ENCODE results near the gene TMEM235. TPM values are rescaled to one million over a fixed set of nuclear protein-coding genes. Genes with fewer than 3 reads are reported as not detected.
A peak's percentile ranks its signal among the peaks of the same experiment; 100 is the strongest.

Gene TMEM235
- total and polyA plus RNA-seq, 9 of the 15 experiments (the other 6 are each of a cell fraction or from before 2014, with no cell fraction given), result not detected

DNA sequence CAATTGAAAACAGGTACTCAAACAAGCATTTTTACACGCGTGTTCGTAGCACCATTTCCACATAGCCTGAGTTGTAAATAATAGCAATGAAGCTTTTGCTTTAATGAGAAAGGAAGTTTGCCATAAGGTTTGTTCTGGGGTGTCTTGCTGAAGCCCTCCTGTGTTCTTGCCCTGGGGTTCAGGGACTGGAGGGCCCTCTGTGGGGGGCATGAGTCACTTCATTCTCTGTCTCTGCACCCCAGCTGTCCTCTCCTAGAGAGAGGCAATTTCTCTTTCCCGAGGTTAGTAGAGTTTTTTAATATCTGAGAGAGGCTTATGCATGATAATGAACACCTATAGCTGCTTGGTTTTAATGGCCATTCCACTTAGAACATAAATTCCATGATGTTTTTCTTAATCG is 34.7 kb upstream of the TMEM235 start:
- H3K27me3 ChIP-seq (ENCODE audit: control insufficient read depth in 2 of 2, insufficient read depth in 2 of 2, low read length in 2 of 2), result no peaks in the 10 kb centered on the region
- no peak overlapping the region for H2AFZ ChIP-seq (ENCODE audit: low read depth, low read length)
- 85% methylated on average over 5 of the region's 5 CpGs for WGBS (ENCODE audit: insufficient coverage, low coverage, missing lambda C conversion rate)
- FAIRE-seq, result no peak
- intact Hi-C loops (cut with micrococcal nuclease), result no loop called here
- no peak overlapping the region for H3K27ac ChIP-seq (ENCODE audit: extremely low read depth, low read depth, low read length)
- TSS peak; percentile 17 for BruUV-seq (replicated peaks)
- no peaks in the 10 kb centered on the region for H3K9me1 ChIP-seq (ENCODE audit: control insufficient read depth, insufficient read depth, low read length)
- ChIA-PET POLR2A (interaction anchor here (0.7 to 5.5 kb wide), 3 partner anchors 10 to 1592 kb away, joined by 3 to 29 read pairs (median 4); partner anchors contain the start of genes AFMID and TK1), CTCF (ENCODE audit: low intra/inter-chr PET ratio) (no interaction called here)
- H4K20me1 ChIP-seq (replicated peaks; ENCODE audit: control insufficient read depth, insufficient read depth, low read length), result no peaks in the 10 kb centered on the region
- peaks cover 0 to 3% of the 10 kb centered on the region in 2 experiments; a peak in 2 of 5 replicates for H3K4me1 ChIP-seq (replicated peaks in 1 of 2; ENCODE audit: control insufficient read depth in 2 of 2, insufficient read depth in 2 of 2, low read length in 2 of 2)
- H3K4me2 ChIP-seq (ENCODE audit: insufficient read depth, low read length), result no peak overlapping the region
- in situ Hi-C loops (cut with MboI), result no loop called here
- DNase-seq (ENCODE audit: extremely low read depth in 1 of 4, low spot score in 3 of 4), result no peak
- peaks cover 5% of the 10 kb centered on the region; the same call in 2 of the 3 replicates for H3K79me2 ChIP-seq (ENCODE audit: control insufficient read depth, insufficient read depth, low read length)
- H3K9ac ChIP-seq (ENCODE audit: insufficient read depth in 1 of 2, low read depth in 2 of 2, low read length in 2 of 2), result no peak overlapping the region; a peak in 1 of 4 replicates
- H3K9me3 ChIP-seq (replicated peaks; ENCODE audit: control insufficient read depth, insufficient read depth, low read depth, low read length), result no peaks in the 10 kb centered on the region
- peaks cover 71% of the 10 kb centered on the region; the same call in 2 of the 3 replicates for H3K36me3 ChIP-seq (ENCODE audit: control insufficient read depth, insufficient read depth, low read length)
- TF ChIP-seq XRCC3 (IDR thresholded peaks at IDR 0.05), result no peak
- TF ChIP-seq, protein P1, sequence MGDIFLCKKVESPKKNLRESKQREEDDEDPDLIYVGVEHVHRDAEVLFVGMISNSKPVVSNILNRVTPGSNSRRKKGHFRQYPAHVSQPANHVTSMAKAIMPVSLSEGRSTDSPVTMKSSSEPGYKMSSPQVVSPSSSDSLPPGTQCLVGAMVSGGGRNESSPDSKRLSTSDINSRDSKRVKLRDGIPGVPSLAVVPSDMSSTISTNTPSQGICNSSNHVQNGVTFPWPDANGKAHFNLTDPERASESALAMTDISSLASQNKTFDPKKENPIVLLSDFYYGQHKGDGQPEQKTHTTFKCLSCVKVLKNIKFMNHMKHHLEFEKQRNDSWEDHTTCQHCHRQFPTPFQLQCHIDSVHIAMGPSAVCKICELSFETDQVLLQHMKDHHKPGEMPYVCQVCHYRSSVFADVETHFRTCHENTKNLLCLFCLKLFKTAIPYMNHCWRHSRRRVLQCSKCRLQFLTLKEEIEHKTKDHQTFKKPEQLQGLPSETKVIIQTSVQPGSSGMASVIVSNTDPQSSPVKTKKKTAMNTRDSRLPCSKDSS (IDR thresholded peaks at IDR 0.05; ENCODE audit: low read depth, partially characterized antibody), result no peak
- H3K4me3 ChIP-seq, result no peak overlapping the region
- no peak for ATAC-seq
